Activated CD4-positive, alpha-beta T cell treated with anti-CD3 and anti-CD28 coated beads for 1 hour (primary cell): ENCODE data around the gene RAE1.
"Not testable (repeated sequence)": the region's sequence is repeated elsewhere in the genome, so short reads cannot be mapped to it uniquely, and the experiment has no call there.

ENCODE experiments used
- DNase-seq: peaks from one replicate; pipeline ENCODE4 v3.0.0-alpha.2; 2020

The RAE1 gene

GRCh38 chr20:57417051-57417689, 66.1 kb downstream of the RAE1 start:
- no peak for DNase-seq

GRCh38 chr20:57417830-57418780, 67.0 kb downstream of the RAE1 start:
- no peak for DNase-seq

DNA sequence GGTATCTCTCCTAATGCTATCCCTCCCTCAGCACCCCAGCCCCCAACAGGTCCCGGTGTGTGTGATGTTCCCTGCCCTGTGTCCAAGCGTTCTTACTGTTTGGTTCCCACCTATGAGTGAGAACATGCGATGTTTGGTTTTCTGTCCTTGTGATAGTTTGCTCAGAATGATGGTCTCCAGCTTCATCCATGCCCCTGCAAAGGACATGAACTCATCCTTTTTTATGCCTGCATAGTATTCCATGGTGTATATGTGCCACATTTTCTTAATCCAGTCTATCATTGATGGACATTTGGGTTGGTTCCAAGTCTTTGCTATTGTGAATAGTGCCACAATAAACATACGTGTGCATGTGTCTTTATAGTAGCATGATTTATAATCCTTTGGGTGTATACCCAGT, 68.4 kb downstream of the RAE1 start:
- not testable (repeated sequence) for DNase-seq

GRCh38 chr20:57420571-57421252, 69.7 kb downstream of the RAE1 start:
- DNase-seq = no peak

- no peak for DNase-seq
Measured at GRCh38 chr20:57421253-57422220, 70.5 kb downstream of the RAE1 start.

DNA sequence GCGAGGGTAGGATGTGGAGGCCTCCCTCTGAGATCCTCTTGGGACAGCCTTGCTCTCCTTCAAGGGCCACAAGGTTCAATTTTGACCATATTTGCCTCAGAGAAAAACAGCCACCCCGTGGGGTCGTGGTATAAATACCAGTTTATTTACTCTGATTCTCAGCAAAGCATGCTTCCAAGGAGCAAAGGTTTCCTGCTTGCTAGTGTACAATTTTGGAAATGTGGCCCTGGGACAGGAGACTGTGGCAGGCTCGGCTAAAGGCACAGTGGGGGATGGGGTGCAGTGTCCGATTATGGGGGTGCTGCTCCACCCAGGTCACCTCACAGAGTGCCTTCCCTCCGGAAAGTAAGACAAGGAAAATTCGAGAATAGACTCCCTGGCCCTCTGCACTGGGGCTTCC, 71.2 kb downstream of the RAE1 start:
- DNase-seq = no peak

DNA sequence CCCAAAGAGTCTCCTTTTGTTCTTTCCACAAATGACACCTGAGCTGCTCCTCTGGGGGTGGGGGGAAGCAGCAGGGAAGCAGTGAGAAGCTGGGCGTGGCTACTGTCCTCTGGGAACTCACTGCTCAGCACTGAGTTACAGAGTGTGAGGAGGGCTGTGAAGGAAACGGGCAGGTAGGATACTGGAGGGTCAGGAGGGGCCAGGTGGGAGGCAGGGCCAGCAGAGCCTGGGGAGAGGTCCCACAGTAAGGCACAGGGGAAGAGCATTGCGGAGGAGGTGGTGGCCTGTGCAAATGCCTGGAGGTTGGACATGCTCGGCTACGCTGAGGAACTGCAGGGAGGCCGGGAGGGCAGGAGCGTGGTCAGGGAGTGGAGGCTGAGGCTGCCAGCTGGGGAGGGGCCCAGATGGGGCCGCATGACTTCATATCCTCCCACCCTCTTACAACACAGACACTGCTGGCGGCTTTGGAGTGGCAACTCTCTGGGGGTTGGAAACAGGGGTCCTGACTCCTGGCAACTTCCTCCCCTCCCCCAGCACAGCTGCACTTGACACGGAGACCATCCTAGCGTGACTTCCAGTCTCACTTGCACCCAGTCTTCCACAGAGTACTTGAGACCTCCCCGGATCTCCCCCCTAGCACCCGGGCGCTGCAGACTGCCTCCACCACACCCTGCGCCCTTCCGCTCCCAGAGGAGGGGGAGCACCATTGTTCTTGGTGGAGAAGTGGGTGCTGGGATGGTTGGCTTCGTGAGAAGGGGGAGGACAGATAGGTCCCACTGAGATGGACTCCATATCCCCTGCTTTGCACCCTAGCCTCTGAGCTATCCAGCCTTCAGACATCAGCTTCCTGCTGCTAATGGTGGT, 74.3 kb downstream of the RAE1 start:
- no peak for DNase-seq

DNA sequence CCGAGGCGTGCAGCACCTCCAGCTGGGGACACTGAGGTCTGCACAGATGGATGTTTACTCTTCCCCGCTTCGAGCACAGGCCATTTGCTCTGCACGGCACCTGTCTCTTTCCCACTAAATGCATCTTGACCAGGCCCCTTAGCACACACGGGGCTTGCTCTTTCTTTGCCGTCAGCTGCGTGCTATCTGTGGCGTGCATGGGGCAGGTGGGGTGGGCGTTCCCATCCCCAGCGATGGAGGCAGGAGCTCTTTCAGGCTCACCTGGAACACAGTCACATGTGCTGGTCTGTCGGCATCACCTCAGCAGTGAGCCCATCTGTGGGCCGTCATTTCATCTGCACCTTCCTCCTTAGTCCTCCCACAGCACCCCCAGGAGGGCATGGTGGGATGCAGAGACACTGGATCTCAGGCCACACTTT, 75.2 kb downstream of the RAE1 start:
- DNase-seq = no peak

DNA sequence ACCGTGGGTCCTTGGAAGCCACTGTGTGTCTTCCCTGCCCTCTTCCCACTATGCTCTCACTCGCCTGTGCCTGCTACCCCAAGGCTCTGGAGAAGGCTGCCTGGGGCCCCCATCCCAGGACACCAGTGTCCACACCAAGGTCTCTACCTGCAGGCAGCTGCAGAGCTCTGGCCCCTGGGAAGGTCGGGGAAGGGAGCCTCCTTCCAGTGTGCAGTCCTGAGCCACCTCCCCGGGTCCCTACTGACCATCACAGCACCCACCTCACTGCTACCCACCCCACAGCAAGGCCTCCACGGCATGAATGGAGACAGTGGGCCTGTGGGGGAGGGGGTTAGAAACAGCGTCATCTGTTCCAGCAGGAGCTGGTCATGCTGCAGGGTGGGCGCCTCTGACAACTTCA, 75.8 kb downstream of the RAE1 start:
- DNase-seq = no peak

GRCh38 chr20:57428324-57429158, 77.5 kb downstream of the RAE1 start:
- no peak for DNase-seq
